Tibial artery (tissue), 4 donors: ENCODE results near the gene SEC61A1.

Experiments used
- DNase-seq, 2 donors: peaks; one replicate each; pipeline ENCODE4 v3.0.0-alpha.2; 2019
- H3K27ac ChIP-seq, 2 donors: fragments of 200-600 bp; sonication (generic) in 1 of 2; 1 replicate in 1 of 2; 2 replicates in 1 of 2; pipeline ENCODE4 v1.5.1; 2018 to 2019; ENCODE audit warnings: mild to moderate bottlenecking in 1 of 2
- H3K27me3 ChIP-seq, 2 donors: fragments of 200-600 bp; sonication (generic) in 1 of 2; one replicate each; pipeline versions ENCODE4 v1.5.1 to v1.6.0; 2016 to 2019
- H3K36me3 ChIP-seq, 3 donors: fragments of 200-600 bp; sonication (generic) in 2 of 3; one replicate each; pipeline ENCODE4 v1.5.1; 2016 to 2019; ENCODE audit warnings: mild to moderate bottlenecking in 2 of 3
- H3K4me1 ChIP-seq, 4 donors: fragments of 200-600 bp; sonication (generic) in 2 of 4; 1 replicate in 3 of 4; 2 replicates in 1 of 4; pipeline ENCODE4 v1.5.1; 2016 to 2019
- H3K4me3 ChIP-seq, 2 donors: fragments of 200-600 bp; sonication (generic) in 1 of 2; 1 replicate in 1 of 2; 2 replicates in 1 of 2; pipeline ENCODE4 v1.5.1; 2018 to 2019; ENCODE audit warnings: mild to moderate bottlenecking in 2 of 2
- H3K9me3 ChIP-seq, 3 donors: fragments of 200-600 bp; sonication (generic) in 1 of 3; one replicate each; pipeline ENCODE4 v1.5.1; 2016 to 2019
- intact Hi-C: fragments of 100-400 bp; cut with DNase I; formaldehyde crosslinking; loops from one replicate; pipeline ENCODE4 v1.15.0; 2023; ENCODE audit warnings: low total_unique reads
- TF ChIP-seq, protein P1 (sequence below), 2 experiments: fragments of 200-600 bp in 1 of 2; fragments of 450-650 bp in 1 of 2; IDR thresholded peaks; one replicate each; pipeline ENCODE4 v1.5.1; 2017 to 2019; ENCODE audit warnings: antibody characterized with exemption in 2 of 2, mild to moderate bottlenecking in 1 of 2, moderate library complexity in 1 of 2

SEC61A1 gene

DNA sequence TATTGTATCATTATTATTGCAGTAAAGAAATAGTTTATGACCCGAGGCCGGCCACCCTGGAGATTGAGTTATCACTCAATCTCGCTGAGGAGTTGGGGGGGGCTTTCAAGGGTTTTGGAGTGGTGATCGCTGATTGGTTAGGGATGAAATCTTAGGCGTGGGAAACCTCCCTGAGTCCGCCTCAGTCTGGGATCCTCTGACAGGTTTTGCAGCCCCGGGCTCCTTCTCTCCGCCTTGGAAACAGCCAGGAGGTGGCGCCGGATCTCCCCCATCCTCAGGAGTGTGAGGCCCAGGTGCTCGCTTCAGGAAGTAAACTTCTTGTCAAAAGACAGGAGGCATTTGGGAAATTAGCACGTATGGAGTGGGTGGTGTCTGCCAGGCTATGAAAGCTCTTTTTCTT is 41.1 kb upstream of the SEC61A1 start:
- TF ChIP-seq, protein P1, sequence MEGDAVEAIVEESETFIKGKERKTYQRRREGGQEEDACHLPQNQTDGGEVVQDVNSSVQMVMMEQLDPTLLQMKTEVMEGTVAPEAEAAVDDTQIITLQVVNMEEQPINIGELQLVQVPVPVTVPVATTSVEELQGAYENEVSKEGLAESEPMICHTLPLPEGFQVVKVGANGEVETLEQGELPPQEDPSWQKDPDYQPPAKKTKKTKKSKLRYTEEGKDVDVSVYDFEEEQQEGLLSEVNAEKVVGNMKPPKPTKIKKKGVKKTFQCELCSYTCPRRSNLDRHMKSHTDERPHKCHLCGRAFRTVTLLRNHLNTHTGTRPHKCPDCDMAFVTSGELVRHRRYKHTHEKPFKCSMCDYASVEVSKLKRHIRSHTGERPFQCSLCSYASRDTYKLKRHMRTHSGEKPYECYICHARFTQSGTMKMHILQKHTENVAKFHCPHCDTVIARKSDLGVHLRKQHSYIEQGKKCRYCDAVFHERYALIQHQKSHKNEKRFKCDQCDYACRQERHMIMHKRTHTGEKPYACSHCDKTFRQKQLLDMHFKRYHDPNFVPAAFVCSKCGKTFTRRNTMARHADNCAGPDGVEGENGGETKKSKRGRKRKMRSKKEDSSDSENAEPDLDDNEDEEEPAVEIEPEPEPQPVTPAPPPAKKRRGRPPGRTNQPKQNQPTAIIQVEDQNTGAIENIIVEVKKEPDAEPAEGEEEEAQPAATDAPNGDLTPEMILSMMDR (IDR thresholded peaks at IDR 0.05) = no peak
- no peaks in the 10 kb centered on the region for H3K36me3 ChIP-seq
- H3K9me3 ChIP-seq = no peaks in the 10 kb centered on the region
- no peak for DNase-seq
- peaks cover 0 to 12% (median 4%) of the 10 kb centered on the region in 4 donors for H3K4me1 ChIP-seq
- intact Hi-C loops = no loop called here
- H3K27me3 ChIP-seq = peaks cover 0 to 13% of the 10 kb centered on the region in 2 donors
- no peak overlapping the region for H3K27ac ChIP-seq
- no peak overlapping the region for H3K4me3 ChIP-seq

DNA sequence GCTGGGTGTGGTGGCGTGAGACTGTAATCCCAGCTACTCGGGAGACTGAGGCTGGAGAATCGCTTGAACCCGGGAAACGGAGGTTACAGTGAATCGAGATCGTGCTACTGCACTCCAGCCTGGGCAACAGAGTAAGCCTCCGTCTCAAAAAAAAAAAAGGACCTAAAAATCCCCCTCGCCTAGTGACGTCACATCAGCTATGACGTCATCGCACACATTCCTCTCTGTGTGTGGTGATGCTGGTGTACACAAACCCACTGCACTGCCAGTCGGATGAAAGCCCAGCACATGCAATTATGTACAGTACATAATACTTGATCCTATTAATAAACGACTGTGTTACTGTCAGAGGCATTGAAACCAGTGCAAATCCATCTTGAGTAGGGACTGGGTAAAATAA is 40.2 kb upstream of the SEC61A1 start:
- TF ChIP-seq, protein P1 (IDR thresholded peaks at IDR 0.05) = no peak
- H3K27ac ChIP-seq = no peak overlapping the region
- intact Hi-C loops = no loop called here
- no peak overlapping the region for H3K4me3 ChIP-seq
- no peaks in the 10 kb centered on the region for H3K36me3 ChIP-seq
- H3K27me3 ChIP-seq = peaks cover 0 to 13% of the 10 kb centered on the region in 2 donors
- H3K9me3 ChIP-seq = no peaks in the 10 kb centered on the region
- DNase-seq = no peak
- peaks cover 0 to 6% (median 0%) of the 10 kb centered on the region in 4 donors for H3K4me1 ChIP-seq

DNA sequence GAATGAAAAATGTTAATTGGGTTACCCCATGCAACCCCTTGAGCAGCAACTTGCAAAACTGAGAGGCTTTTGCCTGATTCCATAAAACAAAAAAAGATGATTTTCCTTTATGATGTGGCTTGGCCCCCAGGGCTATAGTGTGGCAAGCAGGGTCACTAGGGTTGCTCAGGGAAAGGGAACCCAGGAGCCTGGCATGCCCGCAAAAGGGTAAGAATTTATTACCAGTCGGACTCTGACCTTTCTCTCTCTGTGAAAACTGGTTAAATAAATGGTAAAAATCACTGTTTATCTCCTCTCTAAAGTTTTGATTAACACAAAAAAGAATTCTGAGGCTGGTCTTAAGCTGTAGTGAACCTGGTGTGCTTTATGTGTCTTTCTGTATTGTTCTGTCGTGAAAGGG is 37.7 kb upstream of the SEC61A1 start:
- H3K36me3 ChIP-seq = no peaks in the 10 kb centered on the region
- peaks cover 0 to 13% of the 10 kb centered on the region in 2 donors for H3K27me3 ChIP-seq
- H3K4me3 ChIP-seq = no peak overlapping the region
- no peak overlapping the region for H3K27ac ChIP-seq
- intact Hi-C loops = no loop called here
- H3K4me1 ChIP-seq = no peaks in the 10 kb centered on the region
- no peak for DNase-seq
- no peaks in the 10 kb centered on the region for H3K9me3 ChIP-seq
- TF ChIP-seq, protein P1 (IDR thresholded peaks at IDR 0.05) = no peak

DNA sequence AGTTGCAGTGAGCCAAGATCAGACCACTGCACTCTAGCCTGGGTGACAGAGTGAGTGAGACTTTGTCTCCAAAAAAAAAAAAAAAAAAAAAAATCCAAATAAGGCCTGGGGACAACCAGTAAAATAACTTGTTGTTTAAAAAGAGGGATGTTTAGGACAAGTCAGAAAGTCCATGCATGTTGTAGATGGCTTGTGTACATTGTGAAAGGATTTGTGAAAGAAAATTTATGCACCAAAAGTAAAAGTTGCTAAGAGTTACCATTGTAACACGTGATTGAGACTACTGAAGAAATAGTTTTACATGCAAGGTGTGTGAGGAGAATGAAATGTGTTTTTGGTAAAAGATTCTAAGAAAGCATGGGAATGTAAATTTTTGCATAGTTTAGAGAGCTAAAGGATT is 35.7 kb upstream of the SEC61A1 start:
- TF ChIP-seq, protein P1 (IDR thresholded peaks at IDR 0.05) = no peak
- Histone ChIP-seq H3K36me3 (no peaks in the 10 kb centered on the region), H3K4me3 (no peak overlapping the region), H3K27me3 (peaks cover 0 to 8% of the 10 kb centered on the region in 2 donors), H3K9me3 (no peaks in the 10 kb centered on the region), H3K27ac (no peak overlapping the region), H3K4me1 (no peaks in the 10 kb centered on the region)
- no peak for DNase-seq
- intact Hi-C loops = no loop called here

DNA sequence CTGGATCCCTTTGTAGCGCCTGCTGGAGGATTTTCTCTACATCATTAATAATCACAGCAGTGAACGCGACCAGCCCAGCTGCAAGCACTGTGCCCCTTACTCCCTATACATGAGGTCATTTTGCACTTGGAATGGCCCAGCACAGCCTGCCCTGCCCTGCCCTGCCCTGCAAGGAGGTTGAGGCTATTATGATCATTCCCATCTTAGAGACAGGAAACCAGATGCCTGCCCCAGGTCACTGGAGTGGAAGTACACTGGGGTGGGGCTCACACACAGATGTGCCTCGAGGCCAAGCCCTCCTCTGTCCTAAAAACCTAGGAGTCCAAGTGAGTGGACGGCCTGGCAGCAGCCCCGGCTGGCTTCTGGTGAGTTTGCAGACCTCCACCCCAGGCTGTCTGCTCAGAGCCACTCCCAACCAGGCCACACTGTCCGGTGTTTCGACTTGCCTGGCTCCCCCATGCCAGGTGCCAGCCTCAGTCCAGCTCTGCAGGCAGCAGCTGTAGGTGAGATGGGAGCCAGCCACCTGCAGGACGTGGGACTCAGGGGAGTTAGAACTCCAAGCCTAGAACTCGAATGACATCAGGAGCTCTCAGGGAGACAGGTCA is 30.4 kb upstream of the SEC61A1 start:
- Histone ChIP-seq H3K27me3 (peaks cover 0 to 5% of the 10 kb centered on the region in 2 donors), H3K27ac (no peak overlapping the region), H3K9me3 (no peaks in the 10 kb centered on the region), H3K4me3 (no peak overlapping the region), H3K36me3 (no peaks in the 10 kb centered on the region), H3K4me1 (no peaks in the 10 kb centered on the region)
- TF ChIP-seq, protein P1 (IDR thresholded peaks at IDR 0.05) = no peak
- DNase-seq = no peak
- intact Hi-C loops = no loop called here

DNA sequence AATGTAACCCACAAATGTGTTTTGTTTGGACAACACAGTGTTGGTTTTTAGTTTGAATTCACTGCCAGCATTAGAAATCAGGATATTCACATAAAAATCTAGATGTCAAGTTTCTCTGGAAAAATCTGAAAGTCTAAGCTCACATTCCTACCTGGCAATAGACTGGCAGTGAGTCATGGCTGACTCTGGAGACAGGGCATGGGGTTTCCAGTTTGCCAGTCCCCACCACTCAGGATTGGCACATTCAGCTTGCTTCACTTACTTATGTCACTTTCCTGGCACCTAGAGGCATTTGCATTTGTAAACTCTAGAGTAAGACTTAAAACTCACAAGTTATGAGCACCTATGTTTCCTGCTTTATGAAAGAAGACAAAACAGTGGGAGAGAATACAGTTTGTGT is 19.1 kb upstream of the SEC61A1 start:
- Histone ChIP-seq H3K4me1 (no peaks in the 10 kb centered on the region), H3K27ac (no peak overlapping the region), H3K27me3 (no peaks in the 10 kb centered on the region), H3K36me3 (no peaks in the 10 kb centered on the region), H3K4me3 (no peak overlapping the region), H3K9me3 (no peaks in the 10 kb centered on the region)
- intact Hi-C loops = no loop called here
- no peak for DNase-seq
- TF ChIP-seq, protein P1 (IDR thresholded peaks at IDR 0.05) = no peak
